ENCODE data around the gene DDIT4. TPM values are rescaled to one million over a fixed set of nuclear protein-coding genes. Genes with fewer than 3 reads are reported as not detected.
"Not testable (repeated sequence)": the region's sequence is repeated elsewhere in the genome, so short reads cannot be mapped to it uniquely, and the experiment has no call there.

The DDIT4 gene
- total RNA-seq, 1 donor from 2014 or later = 80.2 TPM

DNA sequence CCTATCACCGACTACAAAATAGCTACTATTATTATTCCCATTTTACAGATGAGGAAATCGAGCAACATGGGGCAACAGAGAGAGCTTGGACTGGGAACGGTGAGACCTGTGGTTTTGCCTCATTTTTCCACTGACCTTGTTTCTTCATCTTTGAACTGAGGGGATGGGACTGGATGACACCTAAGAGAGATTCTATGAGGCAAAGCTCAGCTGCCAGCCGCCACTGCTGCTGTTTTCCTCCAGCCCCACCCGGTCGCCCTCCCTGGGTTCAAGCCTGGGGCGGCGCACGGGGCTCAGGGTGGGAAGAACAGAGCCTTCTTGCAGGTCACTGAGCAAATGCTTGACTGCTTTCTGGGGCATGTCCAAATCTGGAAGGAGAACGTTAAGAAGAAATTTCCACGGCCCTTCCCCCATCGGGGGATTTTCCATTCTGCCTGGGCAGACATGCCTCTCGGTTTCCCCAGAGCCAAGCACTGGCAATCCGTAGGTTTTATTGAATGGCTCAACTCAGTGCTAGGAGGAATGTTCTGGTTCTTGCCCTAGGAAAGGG lies 12.3 kb downstream of the DDIT4 start:
- DNase-seq (ENCODE audit: extremely low read depth, low read depth, low spot score) = no peak

DNA sequence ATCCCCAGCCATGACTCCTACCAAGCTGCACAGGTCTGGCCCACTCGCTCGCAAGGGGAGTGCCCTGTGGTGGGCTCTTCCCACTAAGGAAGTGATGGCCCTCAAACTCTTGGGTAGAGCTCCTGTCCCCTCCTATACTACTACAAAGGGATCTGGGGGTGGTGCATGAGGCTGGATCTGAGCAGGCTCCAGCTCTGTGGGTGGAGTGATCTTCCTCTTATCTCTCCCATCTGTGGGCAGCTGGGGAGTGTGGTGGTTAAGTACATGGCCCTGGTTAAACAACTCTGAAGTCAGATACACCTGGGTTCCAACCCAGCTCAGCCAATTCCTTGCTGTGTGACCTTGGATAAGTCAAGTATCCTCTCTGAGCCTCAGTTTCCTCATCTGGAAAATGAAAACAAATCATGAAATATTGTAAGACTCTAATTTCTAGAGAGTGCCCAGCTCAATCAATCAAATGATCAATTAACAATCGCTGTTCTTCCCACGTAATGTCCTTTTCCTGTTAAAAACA lies 17.4 kb downstream of the DDIT4 start:
- DNase-seq (ENCODE audit: extremely low read depth, low read depth, low spot score) = no peak

DNA sequence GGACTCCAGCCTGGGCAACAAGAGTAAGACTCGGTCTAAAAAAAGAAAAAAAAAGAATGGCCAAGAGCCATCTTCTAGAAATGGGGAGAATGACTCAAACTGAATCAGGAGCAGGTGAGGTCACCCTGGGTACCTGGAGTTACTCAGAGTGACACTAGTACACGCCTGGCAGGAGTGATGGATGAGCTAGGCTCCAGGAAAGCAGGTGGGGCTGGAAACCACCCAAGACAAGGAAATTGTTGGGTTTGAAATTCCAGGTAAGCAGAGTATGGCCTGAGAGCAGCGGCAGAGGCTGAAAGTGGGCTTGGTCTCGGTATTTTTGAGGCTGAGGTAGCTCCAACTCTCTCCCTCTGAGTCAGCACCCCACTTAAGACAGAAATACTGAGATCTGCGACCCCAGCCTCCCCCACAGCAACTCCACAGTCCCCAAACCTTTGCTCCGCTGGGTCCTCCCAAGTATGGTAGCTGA lies 18.5 kb downstream of the DDIT4 start:
- DNase-seq (ENCODE audit: extremely low read depth, low read depth, low spot score) = no peak

DNA sequence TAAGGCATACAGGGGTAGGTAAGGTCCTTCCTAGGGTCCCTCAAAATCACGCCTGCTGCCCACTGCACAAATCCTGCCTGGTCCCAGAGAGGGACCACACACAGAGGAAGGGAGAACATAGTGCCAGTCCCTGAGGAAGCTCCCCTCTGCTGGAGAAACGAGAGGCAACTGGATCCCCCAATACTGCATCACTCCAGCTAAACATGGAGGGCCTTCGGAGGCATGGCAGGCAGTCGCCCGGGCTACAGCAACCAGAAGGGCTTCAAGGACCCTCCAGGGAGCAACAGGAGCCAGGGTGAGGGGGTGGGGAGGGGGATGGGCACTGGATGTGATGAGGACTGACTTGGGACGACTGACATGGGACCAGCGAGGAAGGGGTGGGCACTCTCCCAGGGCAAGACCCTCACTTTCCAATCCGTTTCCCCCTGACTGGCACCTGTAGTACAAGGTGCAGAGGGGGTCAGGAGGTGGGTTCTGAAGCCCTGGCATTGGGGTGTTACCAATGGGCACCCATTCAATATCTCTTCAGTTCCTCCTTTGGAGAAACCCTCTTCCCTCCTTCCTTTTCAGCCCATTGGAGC lies 21.7 kb downstream of the DDIT4 start:
- no peak for DNase-seq (ENCODE audit: extremely low read depth, low read depth, low spot score)

DNA sequence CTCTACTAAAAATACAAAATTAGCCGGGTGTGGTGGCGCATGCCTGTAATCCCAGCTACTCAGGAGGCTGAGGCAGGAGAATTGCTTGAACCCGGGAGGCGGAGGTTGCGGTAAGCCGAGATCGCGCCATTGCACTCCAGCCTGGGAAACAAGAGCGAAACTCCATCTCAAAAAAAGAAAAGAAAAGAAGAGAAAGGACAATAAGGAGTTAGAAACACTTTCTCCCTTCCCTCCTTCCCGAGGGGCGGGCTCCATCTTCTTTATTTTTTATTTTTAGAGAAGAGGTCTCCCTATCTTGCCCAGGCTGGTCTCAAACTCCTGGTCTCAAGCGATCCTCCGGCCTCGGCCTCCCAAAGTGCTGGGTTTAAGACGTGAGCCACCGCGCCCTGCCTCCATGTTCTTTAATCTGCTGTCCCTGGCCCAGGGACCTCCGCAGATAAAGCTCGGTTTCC lies 23.1 kb downstream of the DDIT4 start:
- DNase-seq (ENCODE audit: extremely low read depth, low read depth, low spot score) = not testable (repeated sequence)

DNA sequence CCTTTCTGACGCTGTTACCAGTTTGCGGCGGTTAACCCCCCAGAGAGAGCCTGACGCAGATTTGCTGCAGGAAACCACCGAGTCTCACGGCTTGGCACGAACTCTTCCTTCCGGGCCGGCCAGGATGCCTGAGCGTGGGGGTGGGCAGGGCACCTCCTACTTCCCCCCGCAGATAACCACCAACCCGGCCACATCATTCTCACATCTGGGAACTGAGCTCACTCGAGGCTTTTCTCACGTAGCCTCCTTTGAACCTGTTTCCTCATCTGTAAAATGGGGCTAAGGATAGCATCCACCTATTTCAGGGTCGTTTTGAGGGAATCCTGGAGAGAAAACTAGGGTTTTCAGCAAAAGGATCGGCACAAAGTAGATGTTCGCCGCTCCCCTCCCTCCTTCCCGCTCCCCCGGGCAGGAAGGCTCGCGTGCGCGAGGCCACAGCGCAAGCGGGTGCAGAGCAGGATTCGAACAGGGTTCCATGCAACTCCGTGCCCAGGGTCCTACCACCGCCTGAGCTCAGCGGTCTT lies 23.6 kb downstream of the DDIT4 start:
- DNase-seq (ENCODE audit: extremely low read depth, low read depth, low spot score) = no peak

DNA sequence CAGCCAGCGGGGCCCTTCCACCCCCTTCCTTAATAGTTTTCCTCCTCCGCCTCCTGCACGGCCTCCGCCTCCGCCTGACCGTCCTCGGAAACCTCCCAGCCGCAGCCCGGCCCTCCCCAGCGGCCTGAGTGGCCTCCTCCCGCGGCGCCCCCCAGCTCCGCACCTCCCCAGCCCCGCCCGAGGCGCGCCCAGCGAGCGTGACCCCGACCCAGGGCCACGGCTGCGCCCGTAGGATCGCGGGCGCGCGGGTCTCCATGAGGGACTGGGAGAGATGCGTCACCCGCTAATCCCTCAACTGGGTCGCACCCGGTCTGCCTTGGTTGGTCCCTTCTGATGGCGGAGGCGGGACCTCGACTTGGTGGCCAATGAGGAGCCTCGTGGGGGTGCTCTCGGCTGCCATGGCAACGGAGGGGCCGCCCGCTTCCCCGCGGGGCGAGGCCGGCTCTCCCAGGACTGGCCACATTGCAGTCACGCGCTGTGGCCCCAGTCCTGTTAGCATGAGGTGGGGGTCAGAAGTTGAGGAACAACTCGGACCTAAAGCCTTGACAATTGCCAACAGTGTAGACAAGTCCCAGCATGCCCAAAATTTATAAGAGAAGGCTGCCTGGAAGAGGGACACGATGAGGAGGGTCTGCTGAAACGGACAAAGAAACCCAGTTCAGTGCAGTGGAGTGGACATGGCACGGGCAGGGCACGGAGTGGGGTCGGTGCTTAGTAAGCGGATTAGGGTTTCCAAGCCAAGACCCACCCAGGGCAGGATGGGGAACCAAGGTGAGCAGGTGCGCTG lies 24.3 kb downstream of the DDIT4 start:
- DNase-seq (ENCODE audit: extremely low read depth, low read depth, low spot score) = no peak

DNA sequence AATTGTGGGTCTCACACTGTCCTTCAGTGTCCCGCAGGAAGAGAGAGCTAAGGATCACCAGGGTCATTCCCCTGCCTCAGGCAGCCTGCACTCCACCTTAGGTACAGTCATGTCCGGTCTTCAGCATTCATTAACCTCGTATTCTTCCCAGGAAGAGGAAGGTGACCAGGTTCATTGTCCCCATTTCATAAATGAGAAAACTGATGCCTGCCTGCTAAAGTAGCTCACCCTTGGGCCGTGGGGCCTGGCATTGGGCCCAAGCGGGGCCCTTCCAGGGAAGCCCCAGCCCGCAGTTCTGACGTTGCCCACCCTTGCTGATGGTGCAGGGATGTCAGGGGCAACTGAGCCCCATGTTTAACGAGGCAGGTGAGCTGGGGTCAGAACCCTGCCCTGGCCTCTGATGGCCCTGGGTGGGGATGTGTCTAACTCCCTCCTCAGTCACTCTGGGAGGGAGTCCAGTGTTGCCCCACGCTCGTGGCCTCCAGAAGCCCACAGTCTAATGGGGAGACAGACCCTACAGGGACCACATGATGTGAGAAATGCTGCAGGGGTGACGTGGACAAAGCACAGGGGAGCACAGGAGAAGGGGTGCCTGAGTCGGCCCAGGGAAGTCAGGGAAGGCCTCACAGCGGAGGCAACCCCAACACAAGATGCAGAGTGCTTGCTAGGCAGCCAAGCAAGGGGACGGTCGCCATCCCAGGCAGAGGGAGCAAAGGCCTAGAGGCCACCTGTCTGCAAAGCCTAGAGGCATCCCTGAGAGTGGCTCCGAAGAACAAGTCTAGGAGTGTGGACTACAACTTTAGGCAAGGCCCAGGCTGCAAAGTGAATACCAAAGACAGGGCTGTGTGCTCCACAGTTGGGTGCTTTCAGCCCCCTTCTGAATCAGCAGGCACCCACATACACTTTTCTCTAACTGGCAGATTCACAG lies 25.1 kb downstream of the DDIT4 start:
- DNase-seq (ENCODE audit: extremely low read depth, low read depth, low spot score) = no peak

DNA sequence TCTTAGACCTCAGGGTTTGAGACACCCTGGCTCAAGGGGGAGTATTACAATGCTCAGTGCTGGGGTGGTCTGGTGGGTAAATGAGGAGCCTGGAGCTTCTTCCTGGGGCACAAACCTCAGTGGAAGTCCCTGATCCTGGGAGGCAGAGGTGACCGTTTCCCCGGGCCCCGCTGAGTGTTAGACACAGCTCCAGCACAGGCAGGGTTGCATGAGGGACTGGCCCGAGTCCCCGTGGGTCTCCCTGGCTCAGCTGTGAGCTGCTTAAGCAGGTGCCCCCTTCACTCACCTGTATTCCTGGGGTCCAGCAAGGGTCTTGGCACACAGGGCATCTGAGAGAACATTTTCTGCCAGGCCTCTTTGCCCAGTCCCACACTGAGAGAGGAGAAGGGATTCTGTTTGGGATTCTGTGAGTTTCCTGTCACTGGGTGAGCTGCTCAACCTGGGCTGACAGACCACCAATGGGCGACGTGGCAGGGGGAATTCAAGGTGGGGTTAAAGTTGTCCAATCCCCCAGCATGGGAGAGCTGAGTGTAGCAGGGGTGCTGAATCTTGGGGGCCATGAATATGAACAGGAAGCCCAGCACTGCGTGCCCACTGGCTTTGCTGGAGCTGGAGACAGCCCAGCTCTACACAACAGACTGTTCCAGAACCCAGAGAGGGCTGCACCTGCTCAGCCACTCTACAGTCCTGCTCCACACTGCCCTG lies 29.9 kb downstream of the DDIT4 start:
- no peak for DNase-seq (ENCODE audit: extremely low read depth, low read depth, low spot score)

DNA sequence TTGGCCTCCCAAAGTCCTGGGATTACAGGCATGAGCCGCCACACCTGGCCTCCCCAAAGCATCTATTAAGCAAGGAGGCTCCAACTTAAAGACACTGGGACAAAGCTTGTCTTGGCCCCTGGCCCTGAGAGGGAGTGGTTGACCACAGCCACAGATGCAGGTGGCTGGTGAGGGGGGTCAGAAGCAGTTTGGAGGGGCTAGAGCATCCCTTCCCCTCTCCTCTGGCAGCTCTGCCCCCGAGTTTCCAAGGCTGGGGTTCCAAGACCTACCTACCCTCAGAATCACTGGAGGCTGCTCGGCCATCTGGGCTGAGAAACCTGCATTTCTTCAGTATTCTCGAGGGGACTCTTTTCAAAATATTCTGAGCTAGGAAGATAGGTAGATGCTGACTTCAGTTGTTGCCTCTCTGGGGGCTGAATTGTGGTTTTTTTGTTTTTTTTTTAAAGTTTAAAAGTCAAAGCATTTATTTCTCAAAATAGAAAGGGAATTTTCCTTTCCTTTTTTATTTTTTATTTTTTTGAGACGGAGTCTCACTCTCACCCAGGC lies 32.6 kb downstream of the DDIT4 start:
- no peak for DNase-seq (ENCODE audit: extremely low read depth, low read depth, low spot score)

DNA sequence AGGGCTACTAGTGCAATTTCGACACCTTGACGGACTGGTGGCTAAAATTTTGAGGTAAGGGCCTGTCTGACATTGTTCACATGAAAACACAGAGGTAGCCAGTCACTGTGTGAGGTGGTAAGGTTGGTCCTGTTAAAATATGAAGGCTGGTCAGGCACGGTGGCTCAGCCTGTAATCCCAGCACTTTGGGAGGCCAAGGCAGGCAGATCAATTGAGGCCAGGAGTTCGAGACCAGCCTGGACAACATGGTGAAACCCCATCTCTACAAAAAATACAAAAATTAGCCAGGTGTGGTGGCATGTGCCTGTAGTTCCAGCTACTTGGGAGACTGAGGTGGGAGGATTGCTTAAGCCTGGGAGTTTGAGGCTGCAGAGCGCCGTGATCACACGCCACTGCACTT lies 34.0 kb downstream of the DDIT4 start:
- DNase-seq (ENCODE audit: extremely low read depth, low read depth, low spot score) = not testable (repeated sequence)

DNA sequence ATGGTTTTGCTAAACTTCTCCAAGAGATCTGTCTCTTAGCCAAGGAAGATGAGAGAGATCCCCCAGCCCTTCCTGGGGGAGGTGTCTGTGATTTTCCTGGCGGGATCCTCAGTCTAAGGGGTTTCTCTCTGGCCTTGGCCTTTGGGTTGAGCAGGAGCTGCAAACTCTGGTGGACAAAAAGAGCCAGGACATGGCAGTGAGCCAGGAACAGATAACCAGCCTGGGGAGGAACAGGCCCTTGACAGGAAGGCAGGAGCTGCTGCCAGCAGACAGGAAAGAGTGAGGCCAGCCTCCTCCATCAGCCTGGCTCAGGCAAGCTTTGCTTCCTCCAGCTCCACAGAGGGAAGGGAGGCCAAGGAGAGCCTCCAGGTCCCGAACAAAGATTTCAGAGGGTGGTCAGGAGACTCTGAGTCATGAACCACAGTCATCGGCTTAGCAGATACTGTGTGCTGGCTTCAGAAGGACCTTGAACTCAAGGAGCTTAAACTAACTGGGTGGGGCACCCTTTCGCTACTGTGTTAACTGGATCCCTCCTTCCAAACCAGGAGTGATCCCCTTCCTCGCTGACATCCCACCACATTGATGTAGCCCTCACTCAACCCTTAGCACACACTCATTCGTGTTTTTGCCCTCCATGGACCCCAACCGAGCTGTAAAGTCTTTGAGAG lies 34.7 kb downstream of the DDIT4 start:
- no peak for DNase-seq (ENCODE audit: extremely low read depth, low read depth, low spot score)

DNA sequence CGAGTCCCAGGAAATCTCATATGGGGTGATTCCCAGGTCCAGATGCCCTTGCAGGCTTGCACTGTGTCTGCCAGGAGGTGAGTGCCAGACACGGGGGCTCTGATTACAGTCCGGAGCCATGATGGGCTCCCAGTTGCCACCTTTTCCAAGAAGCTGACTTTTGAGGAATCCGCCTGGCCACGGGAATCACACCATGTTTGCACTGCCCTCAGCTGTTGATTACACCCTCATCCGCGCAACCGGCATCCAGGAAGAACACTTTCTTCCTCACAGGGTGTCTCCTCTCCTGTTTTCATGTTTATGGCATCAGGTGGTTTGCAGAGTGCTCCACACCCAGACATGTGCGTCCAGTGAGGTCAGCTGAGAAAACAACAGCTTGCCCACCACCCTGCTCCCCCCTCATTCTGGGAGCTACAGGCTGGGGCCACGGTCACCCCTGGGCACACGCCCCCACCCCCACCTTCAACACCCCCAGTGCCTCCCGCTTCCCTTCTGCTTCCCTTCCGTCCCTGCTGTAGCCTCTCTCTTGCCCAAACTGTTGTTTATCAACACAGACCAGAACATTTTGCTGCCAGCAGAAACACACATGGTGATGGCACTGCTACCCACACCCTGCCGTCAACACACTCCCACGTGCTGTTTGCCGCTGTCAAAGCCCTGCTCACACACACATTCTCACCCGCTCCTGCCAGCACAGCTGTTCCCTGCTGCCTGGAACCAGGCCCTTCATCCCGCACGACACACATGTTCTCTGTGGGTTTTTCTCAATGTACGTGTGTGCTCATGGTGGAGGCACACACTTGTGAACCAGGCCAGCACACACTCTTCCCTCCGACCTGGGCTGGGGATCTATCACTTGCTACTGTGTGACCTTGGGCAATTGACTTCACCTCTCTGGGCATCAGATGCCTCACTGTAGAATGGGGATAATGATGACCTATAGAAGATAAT lies 35.8 kb downstream of the DDIT4 start:
- no peak for DNase-seq (ENCODE audit: extremely low read depth, low read depth, low spot score)

DNA sequence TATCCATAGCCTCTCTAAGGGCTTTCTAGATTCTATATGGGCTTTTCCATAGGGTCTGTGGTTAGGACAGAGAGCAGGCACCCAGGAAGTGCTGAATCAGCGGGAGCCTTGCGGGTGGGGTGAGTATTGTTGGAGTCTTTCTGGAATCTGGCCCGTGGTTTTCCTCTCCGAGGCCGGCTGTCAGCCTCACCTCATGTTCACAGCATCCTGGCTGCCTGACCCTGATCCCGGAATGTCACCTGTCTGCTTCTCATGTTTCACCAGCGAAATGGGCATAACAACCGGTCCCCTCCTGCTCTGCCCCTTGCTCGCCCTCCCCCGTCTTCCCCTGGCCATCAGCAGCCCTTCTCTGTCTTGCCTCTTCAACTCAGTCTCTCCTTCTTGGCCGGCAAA lies 36.5 kb downstream of the DDIT4 start:
- no peak for DNase-seq (ENCODE audit: extremely low read depth, low read depth, low spot score)

DNA sequence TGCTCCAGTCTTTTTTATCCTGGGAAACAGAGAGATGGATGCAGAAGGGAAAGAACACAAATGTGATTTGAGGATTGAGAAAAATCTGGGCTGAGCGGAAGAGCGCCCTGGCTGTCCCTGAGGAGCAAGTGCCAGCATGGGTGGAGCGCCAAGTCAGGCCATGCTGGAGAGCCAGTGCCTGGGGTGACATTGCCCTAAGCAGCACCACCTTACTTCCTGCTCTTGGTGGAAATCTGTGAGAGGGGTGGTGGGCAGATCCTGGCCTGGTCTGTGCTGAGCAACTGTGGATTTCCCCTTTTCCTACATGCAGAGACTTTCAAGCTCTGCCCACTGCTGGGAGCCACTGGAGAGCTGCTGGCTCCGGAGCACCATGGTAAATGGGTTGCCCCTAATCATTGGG lies 36.9 kb downstream of the DDIT4 start:
- DNase-seq (ENCODE audit: extremely low read depth, low read depth, low spot score) = no peak

DNA sequence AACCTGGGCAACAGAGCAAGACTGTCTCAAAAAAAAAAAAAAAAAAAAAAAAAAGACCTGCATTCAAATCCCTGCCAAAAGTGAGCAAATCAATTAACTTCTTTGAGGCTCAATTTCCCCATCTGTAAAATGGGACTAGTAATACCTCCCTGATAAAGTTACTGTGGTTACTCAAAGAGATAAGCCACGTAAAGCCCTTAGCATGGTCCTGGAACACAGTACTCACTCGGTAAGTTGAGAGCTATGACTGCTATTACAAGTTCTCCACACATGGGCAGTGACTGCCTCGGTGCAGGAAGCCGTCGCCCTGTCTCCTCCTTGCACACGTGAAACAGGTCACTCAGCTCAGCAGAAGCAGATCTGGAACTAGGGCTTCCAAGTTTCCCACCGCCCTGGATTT lies 37.9 kb downstream of the DDIT4 start:
- DNase-seq (ENCODE audit: extremely low read depth, low read depth, low spot score) = no peak

DNA sequence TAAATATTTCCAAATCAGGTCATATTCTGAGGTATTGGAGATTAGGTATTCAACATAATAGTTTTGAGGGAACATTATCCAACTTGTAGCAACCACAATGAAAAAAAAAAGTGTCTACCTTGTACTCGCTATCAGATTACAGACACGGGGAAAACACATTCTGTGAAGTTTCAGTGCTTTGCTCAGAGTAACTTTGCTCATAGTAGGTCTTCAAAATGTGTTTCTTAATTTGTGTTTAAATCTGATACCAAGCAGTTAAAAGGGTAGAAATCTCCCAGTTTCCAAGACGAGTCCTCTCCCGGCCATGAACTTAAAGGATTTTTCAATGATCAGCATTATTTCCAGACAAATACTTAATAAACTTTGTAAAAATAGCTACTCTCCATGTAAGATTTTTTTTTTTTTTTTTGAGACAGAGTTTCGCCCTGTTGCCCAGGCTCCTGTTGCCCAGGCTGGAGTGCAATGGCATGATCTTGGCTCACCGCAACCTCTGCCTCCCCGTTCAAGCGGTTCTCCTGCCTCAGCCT lies 39.2 kb downstream of the DDIT4 start:
- DNase-seq (ENCODE audit: extremely low read depth, low read depth, low spot score) = no peak

DNA sequence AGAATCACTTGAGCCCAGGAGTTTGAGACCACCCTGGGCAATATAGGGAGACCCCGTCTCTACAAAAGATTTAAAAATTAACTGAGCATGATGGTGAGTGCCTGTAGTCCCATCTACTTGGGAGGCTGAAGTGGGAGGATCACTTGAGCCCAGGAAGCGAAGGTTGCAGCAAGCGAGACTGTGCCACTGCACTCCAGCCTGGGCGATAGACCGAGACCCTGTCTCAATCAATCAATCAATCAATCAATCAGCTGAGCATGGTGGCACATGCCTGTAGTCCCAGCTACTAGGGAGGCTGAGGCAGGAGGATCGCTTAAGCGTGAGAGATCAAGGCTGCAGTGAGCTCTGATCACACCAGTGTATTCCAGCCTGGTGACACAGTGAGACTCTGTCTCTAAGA lies 40.5 kb downstream of the DDIT4 start:
- DNase-seq (ENCODE audit: extremely low read depth, low read depth, low spot score) = no peak

Data from glomerular endothelial cell (primary cell).